K562 (cell line): ENCODE data around the gene GJA4. TPM values are rescaled to one million over a fixed set of nuclear protein-coding genes. Genes with fewer than 3 reads are reported as not detected.

Experiments
- ATAC-seq: fragments of 200-7000 bp; cut with Tn5 transposase; 3 replicates; pipeline ENCODE4 v1.9.1; 2020; ENCODE audit warnings: moderate library complexity
- BruUV-seq: library from RNA; stranded (reverse); fragments of 400-500 nt; replicated peaks from 2 replicates; lab custom pipeline; 2021; lab: Mats Ljungman, UMichigan
- CTCF ChIA-PET: fragments of 300-600 bp; formaldehyde crosslinking; extraction: SDS; loops from one replicate; lab custom pipeline; 2021; ENCODE audit warnings: low intra/inter-chr PET ratio; lab: Yijun Ruan, JAX
- POLR2A ChIA-PET: fragments of 300-600, 350-650 bp; sonication (Branson Sonifier 250); formaldehyde crosslinking; extraction: SDS; loops from one replicate; lab custom pipeline; 2021; ENCODE audit warnings: antibody characterized with exemption, inconsistent platforms; lab: Yijun Ruan, JAX
- DNase-seq, 4 experiments: peaks; one replicate each; pipeline versions ENCODE4 v3.0.0 to v3.0.0-alpha.2; 2011 to 2018; ENCODE audit warnings: low spot score in 3 of 4, mixed read lengths in 3 of 4; ENCODE audit errors: extremely low read depth in 1 of 4
- FAIRE-seq: peaks from 2 replicates; lab custom pipeline; 2011; peaks lifted over from hg19 to GRCh38; lab: Jason Lieb, UNC
- H2AFZ ChIP-seq: 2 replicates; pipeline ENCODE4 v1.6.0; 2011; ENCODE audit warnings: low read depth, low read length, control low read depth, inconsistent platforms
- H3K27ac ChIP-seq: fragments of 200-600 bp; 3 replicates; pipeline ENCODE4 v1.8.0; 2011; ENCODE audit warnings: low read depth, mild to moderate bottlenecking, control low read depth, inconsistent platforms, low read length, moderate library complexity, mixed read lengths; ENCODE audit errors: extremely low read depth
- H3K27me3 ChIP-seq, 2 experiments: fragments of 300-600 bp in 1 of 2; 2 replicates in 1 of 2; 3 replicates in 1 of 2; pipeline versions ENCODE4 v1.6.0 to v1.8.0; 2011; ENCODE audit warnings: inconsistent platforms in 2 of 2, low read length in 2 of 2, mild to moderate bottlenecking in 1 of 2, mixed read lengths in 1 of 2, moderate library complexity in 1 of 2; ENCODE audit not compliant: control insufficient read depth in 2 of 2, insufficient read depth in 2 of 2
- H3K36me3 ChIP-seq: fragments of 300-600 bp; 3 replicates; pipeline ENCODE4 v1.8.0; 2011; ENCODE audit warnings: mild to moderate bottlenecking, low read length, inconsistent platforms; ENCODE audit not compliant: control insufficient read depth, insufficient read depth
- H3K4me1 ChIP-seq, 2 experiments: fragments of 200-600 bp in 1 of 2; replicated peaks in 1 of 2; 2 replicates in 1 of 2; 3 replicates in 1 of 2; pipeline versions ENCODE4 v1.5.1 to v1.8.0; 2011; ENCODE audit warnings: inconsistent platforms in 2 of 2, low read length in 2 of 2, mild to moderate bottlenecking in 1 of 2, mixed read lengths in 1 of 2, moderate library complexity in 1 of 2; ENCODE audit not compliant: control insufficient read depth in 2 of 2, insufficient read depth in 2 of 2
- H3K4me2 ChIP-seq: 2 replicates; pipeline ENCODE4 v1.6.1; 2011; ENCODE audit warnings: low read length, control low read depth, inconsistent platforms, mixed read lengths; ENCODE audit not compliant: insufficient read depth
- H3K4me3 ChIP-seq: fragments of 200-600 bp; sonication (generic), shearing (Covaris generic); 2 replicates; pipeline ENCODE4 v1.5.1; 2016; ENCODE audit warnings: control low read depth, inconsistent platforms
- H3K79me2 ChIP-seq: fragments of 200-600 bp; 3 replicates; pipeline ENCODE4 v1.8.0; 2011; ENCODE audit warnings: low read length, inconsistent platforms; ENCODE audit not compliant: control insufficient read depth, insufficient read depth
- H3K9ac ChIP-seq, 2 experiments: 2 replicates each; pipeline versions ENCODE4 v1.6.0 to v1.6.1; 2011; ENCODE audit warnings: low read depth in 2 of 2, low read length in 2 of 2, control low read depth in 1 of 2, inconsistent platforms in 1 of 2, mild to moderate bottlenecking in 1 of 2, mixed read lengths in 1 of 2; ENCODE audit not compliant: insufficient read depth in 1 of 2
- H3K9me1 ChIP-seq: one replicate; pipeline ENCODE4 v1.6.0; 2011; ENCODE audit warnings: inconsistent platforms, mild to moderate bottlenecking, low read length, moderate library complexity; ENCODE audit not compliant: control insufficient read depth, insufficient read depth
- H3K9me3 ChIP-seq: replicated peaks from 2 replicates; pipeline ENCODE4 v1.5.1; 2011; ENCODE audit warnings: low read depth, low read length, inconsistent platforms; ENCODE audit not compliant: control insufficient read depth, insufficient read depth
- H4K20me1 ChIP-seq: replicated peaks from 2 replicates; pipeline ENCODE4 v1.6.1; 2011; ENCODE audit warnings: low read length, inconsistent platforms, mixed read lengths; ENCODE audit not compliant: control insufficient read depth, insufficient read depth
- ARNT ChIP-seq, 2 experiments: fragments of 450-650 bp; IDR thresholded peaks; 2 replicates each; pipeline ENCODE4 v1.6.1; 2016; ENCODE audit warnings: mild to moderate bottlenecking in 1 of 2
- COPS2 ChIP-seq: fragments of 450-650 bp; conservative IDR thresholded peaks from 2 replicates; pipeline ENCODE4 v1.6.1; 2016; ENCODE audit warnings: mild to moderate bottlenecking, moderate library complexity
- GTF2E2 ChIP-seq: fragments of 200-800 bp; sonication (Bioruptor generic); IDR thresholded peaks from 2 replicates; pipeline ENCODE4 v1.6.1; 2016; ENCODE audit warnings: missing genetic modification characterization, missing compliant biosample characterization
- IFI16 ChIP-seq: fragments of 250-450 bp; sonication (Bioruptor Pico); IDR thresholded peaks from 2 replicates; pipeline ENCODE4 v2.1.2; 2022; ENCODE audit warnings: mild to moderate bottlenecking, inconsistent platforms
- POLR2G ChIP-seq: fragments of 200-400 bp; formaldehyde crosslinking; IDR thresholded peaks from 2 replicates; pipeline ENCODE4 v1.6.1; 2017; ENCODE audit warnings: low read depth, mild to moderate bottlenecking, antibody characterized with exemption, low read length, moderate library complexity
- SAFB2 ChIP-seq: fragments of 200-400 bp; formaldehyde crosslinking; IDR thresholded peaks from 2 replicates; pipeline ENCODE4 v1.6.1; 2018; ENCODE audit warnings: borderline replicate concordance, low read length, low read depth, moderate library complexity; ENCODE audit not compliant: severe bottlenecking
- SMAD2 ChIP-seq: fragments of 150-350 bp; IDR thresholded peaks from 2 replicates; pipeline ENCODE4 v1.6.1; 2014; ENCODE audit warnings: low read depth, mild to moderate bottlenecking, low read length
- WGBS: fragments of 100-300 bp; shearing (Covaris generic); methylation state at CpG from one replicate; pipeline ENCODE4 v1.1.6; 2016; ENCODE audit warnings: low coverage, mixed read lengths; ENCODE audit not compliant: insufficient coverage; ENCODE audit errors: missing lambda C conversion rate; 5-methylcytosine and 5-hydroxymethylcytosine counted together
- in situ Hi-C: fragments of 300-500 bp; cut with MboI; formaldehyde crosslinking; loops from 4 replicates; pipeline ENCODE4 v1.15.0; 2018; ENCODE audit warnings: inconsistent platforms, mixed read lengths
- intact Hi-C: fragments of 100-400 bp; cut with micrococcal nuclease; formaldehyde crosslinking; loops from 2 replicates; pipeline ENCODE4 v1.14.2; 2022
- polyA plus RNA-seq, 8 experiments: library from polyadenylated mRNA; depleted of rRNA in 4 of 8; stranded (reverse) in 5 of 8; unstranded in 3 of 8; fragments of >200 nt; fragmentation: Nextera tagmentation in 2 of 8; fragmentation: Illumina TruSeq in 1 of 8; extraction: Ambion mirVana in 2 of 8; extraction: Trizol in 1 of 8; gene quantifications; 2 replicates each; pipeline versions ENCODE4 v1.2.1 to v1.2.3, GENCODE V29; 2011 to 2014; ENCODE audit warnings: inconsistent platforms in 1 of 8, missing spikeins in 1 of 8
- total RNA-seq, 7 experiments: library from RNA; depleted of rRNA in 6 of 7; stranded (reverse); fragments of >200 nt in 6 of 7; fragmentation: Illumina TruSeq in 2 of 7; extraction: Trizol in 2 of 7; gene quantifications; 2 replicates each; pipeline versions ENCODE4 v1.2.1 to v1.2.3, GENCODE V29; 2011 to 2021; ENCODE audit warnings: low replicate concordance in 1 of 7
- TF ChIP-seq, protein P1 (sequence below): fragments of 250-450 bp; sonication (Bioruptor Pico); IDR thresholded peaks from 2 replicates; pipeline ENCODE4 v1.4.0; 2020; ENCODE audit warnings: mild to moderate bottlenecking, moderate library complexity
- TF ChIP-seq, protein P2 (sequence below): sonication (generic); formaldehyde crosslinking; IDR thresholded peaks from 2 replicates; pipeline ENCODE4 v1.5.0; 2020; ENCODE audit warnings: missing genetic modification reagents
- TF ChIP-seq, protein P3 (sequence below): fragments of 250-450 bp; sonication (Bioruptor Pico); IDR thresholded peaks from 2 replicates; pipeline ENCODE4 v1.5.0; 2021
- TF ChIP-seq, protein P4 (sequence below): fragments of 250-450 bp; sonication (Bioruptor Pico); IDR thresholded peaks from 2 replicates; pipeline ENCODE4 v1.5.0; 2022; ENCODE audit warnings: mild to moderate bottlenecking
- TF ChIP-seq, protein P5 (sequence below): fragments of 450-650 bp; IDR thresholded peaks from 2 replicates; pipeline ENCODE4 v1.6.1; 2016; ENCODE audit warnings: antibody characterized with exemption

GJA4 gene
- total and polyA plus RNA-seq, 9 of the 15 experiments (the other 6 are each of a cell fraction or from before 2014, with no cell fraction given), result 0.16 to 0.24 TPM; not detected in 7

DNA sequence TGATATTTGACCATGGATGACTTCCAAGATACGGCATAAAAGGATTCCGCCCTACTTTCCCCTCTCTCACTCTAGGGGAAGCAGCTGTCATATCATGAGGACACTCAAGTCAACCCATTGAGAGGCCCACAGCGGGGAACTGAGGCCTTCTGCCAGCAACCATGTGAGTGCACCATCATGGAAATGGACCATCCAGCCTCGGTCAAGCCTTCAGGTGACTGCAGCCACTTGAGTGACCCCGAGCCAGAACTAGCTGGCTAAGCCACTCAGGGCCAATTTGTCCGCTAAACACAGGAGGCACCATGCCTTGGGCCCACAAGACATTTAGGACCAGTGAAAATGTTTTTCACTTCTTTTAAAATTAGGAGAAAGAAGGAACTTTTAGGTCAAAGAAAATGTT lies 49.0 kb upstream of the GJA4 start:
- in situ Hi-C loops, result loop anchor here (10.0 kb wide), 1 partner anchor 1109 kb away; no protein-coding TSS in a partner anchor
- TF ChIP-seq IFI16 (CRISPR knock-in tag) (no peak), ARNT (IDR thresholded peaks at IDR 0.05) (no peak), SAFB2 (no peak), SMAD2 (no peak), POLR2G (no peak), COPS2 (no peak), GTF2E2 (no peak)
- TF ChIP-seq, protein P1, sequence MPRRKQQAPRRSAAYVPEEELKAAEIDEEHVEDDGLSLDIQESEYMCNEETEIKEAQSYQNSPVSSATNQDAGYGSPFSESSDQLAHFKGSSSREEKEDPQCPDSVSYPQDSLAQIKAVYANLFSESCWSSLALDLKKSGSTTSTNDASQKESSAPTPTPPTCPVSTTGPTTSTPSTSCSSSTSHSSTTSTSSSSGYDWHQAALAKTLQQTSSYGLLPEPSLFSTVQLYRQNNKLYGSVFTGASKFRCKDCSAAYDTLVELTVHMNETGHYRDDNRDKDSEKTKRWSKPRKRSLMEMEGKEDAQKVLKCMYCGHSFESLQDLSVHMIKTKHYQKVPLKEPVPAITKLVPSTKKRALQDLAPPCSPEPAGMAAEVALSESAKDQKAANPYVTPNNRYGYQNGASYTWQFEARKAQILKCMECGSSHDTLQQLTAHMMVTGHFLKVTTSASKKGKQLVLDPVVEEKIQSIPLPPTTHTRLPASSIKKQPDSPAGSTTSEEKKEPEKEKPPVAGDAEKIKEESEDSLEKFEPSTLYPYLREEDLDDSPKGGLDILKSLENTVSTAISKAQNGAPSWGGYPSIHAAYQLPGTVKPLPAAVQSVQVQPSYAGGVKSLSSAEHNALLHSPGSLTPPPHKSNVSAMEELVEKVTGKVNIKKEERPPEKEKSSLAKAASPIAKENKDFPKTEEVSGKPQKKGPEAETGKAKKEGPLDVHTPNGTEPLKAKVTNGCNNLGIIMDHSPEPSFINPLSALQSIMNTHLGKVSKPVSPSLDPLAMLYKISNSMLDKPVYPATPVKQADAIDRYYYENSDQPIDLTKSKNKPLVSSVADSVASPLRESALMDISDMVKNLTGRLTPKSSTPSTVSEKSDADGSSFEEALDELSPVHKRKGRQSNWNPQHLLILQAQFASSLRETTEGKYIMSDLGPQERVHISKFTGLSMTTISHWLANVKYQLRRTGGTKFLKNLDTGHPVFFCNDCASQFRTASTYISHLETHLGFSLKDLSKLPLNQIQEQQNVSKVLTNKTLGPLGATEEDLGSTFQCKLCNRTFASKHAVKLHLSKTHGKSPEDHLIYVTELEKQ (CRISPR knock-in tag), result no peak
- TF ChIP-seq, protein P2, sequence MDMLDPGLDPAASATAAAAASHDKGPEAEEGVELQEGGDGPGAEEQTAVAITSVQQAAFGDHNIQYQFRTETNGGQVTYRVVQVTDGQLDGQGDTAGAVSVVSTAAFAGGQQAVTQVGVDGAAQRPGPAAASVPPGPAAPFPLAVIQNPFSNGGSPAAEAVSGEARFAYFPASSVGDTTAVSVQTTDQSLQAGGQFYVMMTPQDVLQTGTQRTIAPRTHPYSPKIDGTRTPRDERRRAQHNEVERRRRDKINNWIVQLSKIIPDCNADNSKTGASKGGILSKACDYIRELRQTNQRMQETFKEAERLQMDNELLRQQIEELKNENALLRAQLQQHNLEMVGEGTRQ (CRISPR knock-in tag), result no peak
- TF ChIP-seq, protein P3, sequence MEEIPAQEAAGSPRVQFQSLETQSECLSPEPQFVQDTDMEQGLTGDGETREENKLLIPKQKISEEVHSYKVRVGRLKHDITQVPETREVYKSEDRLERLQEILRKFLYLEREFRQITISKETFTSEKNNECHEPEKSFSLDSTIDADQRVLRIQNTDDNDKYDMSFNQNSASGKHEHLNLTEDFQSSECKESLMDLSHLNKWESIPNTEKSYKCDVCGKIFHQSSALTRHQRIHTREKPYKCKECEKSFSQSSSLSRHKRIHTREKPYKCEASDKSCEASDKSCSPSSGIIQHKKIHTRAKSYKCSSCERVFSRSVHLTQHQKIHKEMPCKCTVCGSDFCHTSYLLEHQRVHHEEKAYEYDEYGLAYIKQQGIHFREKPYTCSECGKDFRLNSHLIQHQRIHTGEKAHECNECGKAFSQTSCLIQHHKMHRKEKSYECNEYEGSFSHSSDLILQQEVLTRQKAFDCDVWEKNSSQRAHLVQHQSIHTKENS (CRISPR knock-in tag), result no peak
- TF ChIP-seq, protein P4, sequence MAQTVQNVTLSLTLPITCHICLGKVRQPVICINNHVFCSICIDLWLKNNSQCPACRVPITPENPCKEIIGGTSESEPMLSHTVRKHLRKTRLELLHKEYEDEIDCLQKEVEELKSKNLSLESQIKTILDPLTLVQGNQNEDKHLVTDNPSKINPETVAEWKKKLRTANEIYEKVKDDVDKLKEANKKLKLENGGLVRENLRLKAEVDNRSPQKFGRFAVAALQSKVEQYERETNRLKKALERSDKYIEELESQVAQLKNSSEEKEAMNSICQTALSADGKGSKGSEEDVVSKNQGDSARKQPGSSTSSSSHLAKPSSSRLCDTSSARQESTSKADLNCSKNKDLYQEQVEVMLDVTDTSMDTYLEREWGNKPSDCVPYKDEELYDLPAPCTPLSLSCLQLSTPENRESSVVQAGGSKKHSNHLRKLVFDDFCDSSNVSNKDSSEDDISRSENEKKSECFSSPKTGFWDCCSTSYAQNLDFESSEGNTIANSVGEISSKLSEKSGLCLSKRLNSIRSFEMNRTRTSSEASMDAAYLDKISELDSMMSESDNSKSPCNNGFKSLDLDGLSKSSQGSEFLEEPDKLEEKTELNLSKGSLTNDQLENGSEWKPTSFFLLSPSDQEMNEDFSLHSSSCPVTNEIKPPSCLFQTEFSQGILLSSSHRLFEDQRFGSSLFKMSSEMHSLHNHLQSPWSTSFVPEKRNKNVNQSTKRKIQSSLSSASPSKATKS (CRISPR knock-in tag), result no peak
- TF ChIP-seq, protein P5, sequence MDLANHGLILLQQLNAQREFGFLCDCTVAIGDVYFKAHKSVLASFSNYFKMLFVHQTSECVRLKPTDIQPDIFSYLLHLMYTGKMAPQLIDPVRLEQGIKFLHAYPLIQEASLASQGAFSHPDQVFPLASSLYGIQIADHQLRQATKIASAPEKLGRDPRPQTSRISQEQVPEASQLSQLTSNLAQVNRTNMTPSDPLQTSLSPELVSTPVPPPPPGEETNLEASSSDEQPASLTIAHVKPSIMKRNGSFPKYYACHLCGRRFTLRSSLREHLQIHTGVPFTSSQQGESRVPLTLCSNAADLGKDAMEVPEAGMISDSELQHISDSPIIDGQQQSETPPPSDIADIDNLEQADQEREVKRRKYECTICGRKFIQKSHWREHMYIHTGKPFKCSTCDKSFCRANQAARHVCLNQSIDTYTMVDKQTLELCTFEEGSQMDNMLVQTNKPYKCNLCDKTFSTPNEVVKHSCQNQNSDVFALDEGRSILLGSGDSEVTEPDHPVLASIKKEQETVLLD, result no peak
- POLR2A ChIA-PET, result interaction anchor here (1.2 kb wide), 1 partner anchor 13 kb away, joined by 3 read pairs; no protein-coding TSS in a partner anchor

More for the DNA sequence above, 49.0 kb upstream of the GJA4 start:
- Histone ChIP-seq H2AFZ (no peak overlapping the region), H3K9ac (no peak overlapping the region), H3K27ac (no peak overlapping the region), H3K79me2 (no peaks in the 10 kb centered on the region), H3K9me1 (no peaks in the 10 kb centered on the region), H3K4me3 (no peak overlapping the region), H3K36me3 (no peaks in the 10 kb centered on the region), H3K4me2 (no peak overlapping the region), H3K9me3 (no peaks in the 10 kb centered on the region), H4K20me1 (peaks cover 11% of the 10 kb centered on the region), H3K4me1 (no peaks in the 10 kb centered on the region), H3K27me3 (peaks cover 6 to 39% of the 10 kb centered on the region in 2 experiments; a peak in 3 of 5 replicates)
- CTCF ChIA-PET, result interaction anchor here (0.5 to 1.4 kb wide), 2 partner anchors 1109 to 1132 kb away, joined by 3 to 5 read pairs; no protein-coding TSS in a partner anchor
- intact Hi-C loops, result loop anchor here (2.0 to 5.0 kb wide), 2 partner anchors 281 to 1111 kb away; no protein-coding TSS in a partner anchor
- ATAC-seq (no peak), DNase-seq (no peak), FAIRE-seq (no peak)
- BruUV-seq, result no TSS peak
- WGBS, result 6% methylated on average over 6 of the region's 6 CpGs
